ENCODE data around the gene MEGF6.
"Not testable (repeated sequence)": the region's sequence is repeated elsewhere in the genome, so short reads cannot be mapped to it uniquely, and the experiment has no call there.

Gene MEGF6

DNA sequence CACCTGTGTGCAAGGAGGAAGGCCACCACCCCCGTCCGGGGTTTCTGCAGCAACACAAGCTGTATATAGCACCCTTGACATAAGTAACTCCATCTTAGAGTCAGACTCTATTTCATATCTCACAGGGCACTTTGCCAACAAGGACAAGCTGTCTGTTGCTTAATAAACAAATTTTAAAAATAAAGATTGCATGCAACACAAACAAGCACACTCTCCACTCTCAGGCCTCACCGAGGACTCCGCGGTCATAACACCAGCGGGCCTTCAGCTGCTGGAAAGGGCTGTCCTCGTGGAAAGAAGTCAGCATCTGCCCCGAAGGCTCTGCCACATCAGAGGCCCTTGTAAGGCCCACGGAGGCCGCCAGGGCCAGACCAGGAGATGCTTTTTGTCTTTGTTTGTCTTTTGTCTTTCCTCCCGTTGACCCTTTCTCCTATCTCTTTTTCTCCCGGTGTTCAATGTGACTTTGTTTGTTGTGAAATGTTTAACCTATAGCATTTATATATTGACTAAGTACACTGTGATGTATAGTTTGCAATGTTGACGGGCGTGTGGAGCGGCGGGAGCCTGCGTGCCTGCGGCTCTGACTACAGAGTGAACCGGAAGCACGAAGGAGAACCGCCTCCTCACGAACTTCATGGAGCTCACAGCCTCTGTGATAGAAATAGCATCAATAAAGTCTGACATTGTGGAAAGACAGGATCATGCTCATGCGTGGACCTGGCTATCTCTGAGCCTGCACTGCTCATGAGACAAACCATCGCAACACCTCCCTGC lies 24.1 kb downstream of the MEGF6 start:
- peak overlapping the region; percentile 25 for H3K27ac ChIP-seq
- TF ChIP-seq, protein P1, sequence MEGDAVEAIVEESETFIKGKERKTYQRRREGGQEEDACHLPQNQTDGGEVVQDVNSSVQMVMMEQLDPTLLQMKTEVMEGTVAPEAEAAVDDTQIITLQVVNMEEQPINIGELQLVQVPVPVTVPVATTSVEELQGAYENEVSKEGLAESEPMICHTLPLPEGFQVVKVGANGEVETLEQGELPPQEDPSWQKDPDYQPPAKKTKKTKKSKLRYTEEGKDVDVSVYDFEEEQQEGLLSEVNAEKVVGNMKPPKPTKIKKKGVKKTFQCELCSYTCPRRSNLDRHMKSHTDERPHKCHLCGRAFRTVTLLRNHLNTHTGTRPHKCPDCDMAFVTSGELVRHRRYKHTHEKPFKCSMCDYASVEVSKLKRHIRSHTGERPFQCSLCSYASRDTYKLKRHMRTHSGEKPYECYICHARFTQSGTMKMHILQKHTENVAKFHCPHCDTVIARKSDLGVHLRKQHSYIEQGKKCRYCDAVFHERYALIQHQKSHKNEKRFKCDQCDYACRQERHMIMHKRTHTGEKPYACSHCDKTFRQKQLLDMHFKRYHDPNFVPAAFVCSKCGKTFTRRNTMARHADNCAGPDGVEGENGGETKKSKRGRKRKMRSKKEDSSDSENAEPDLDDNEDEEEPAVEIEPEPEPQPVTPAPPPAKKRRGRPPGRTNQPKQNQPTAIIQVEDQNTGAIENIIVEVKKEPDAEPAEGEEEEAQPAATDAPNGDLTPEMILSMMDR (conservative IDR thresholded peaks at IDR 0.05), result no peak
- no peak for TF ChIP-seq ZFX (IDR thresholded peaks at IDR 0.05)

DNA sequence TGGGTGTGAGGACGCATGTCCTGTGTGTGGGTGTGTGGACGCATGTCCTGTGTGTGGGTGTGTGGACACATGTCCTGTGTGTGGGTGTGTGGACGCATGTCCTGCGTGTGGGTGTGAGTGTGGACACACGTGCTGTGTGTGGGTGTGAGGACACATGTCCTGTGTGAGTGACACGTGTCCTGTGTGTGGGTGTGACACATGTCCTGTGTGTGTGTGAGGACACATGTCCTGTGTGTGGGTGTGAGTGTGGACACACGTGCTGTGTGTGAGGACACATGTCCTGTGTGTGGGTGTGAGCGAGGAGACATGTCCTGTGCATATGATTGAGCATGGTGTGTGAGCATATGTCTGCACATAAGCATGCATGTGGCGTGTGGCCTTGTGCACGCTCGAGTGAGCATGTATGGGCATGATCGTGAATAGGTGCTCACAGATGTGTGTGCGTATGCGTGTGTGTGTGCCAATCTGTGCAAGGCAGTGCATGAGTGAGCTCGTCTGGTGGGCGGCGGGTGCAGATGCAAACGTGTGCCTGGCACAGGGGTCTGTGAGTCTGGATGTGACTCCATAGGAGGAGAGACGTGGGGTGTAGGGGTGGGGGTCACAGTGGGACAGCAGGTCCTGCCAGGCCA lies 25.3 kb downstream of the MEGF6 start:
- TF ChIP-seq ZFX (IDR thresholded peaks at IDR 0.05), result no peak
- TF ChIP-seq, protein P1 (conservative IDR thresholded peaks at IDR 0.05), result no peak
- H3K27ac ChIP-seq, result no peak overlapping the region

DNA sequence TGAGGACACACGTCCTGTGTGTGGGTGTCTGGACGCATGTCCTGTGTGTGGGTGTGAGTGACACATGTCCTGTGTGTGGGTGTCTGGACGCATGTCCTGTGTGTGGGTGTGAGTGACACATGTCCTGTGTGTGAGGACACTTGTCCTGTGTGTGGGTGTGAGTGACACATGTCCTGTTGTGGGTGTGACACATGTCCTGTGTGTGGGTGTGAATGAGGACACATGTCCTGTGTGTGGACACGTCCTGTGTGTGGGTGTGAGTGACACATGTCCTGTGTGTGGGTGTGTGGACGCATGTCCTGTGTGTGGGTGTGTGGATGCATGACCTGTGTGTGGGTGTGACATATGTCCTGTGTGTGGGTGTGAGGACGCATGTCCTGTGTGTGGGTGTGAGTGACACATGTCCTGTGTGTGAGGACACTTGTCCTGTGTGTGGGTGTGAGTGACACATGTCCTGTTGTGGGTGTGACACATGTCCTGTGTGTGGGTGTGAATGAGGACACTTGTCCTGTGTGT lies 25.9 kb downstream of the MEGF6 start:
- not testable (repeated sequence) for H3K27ac ChIP-seq

DNA sequence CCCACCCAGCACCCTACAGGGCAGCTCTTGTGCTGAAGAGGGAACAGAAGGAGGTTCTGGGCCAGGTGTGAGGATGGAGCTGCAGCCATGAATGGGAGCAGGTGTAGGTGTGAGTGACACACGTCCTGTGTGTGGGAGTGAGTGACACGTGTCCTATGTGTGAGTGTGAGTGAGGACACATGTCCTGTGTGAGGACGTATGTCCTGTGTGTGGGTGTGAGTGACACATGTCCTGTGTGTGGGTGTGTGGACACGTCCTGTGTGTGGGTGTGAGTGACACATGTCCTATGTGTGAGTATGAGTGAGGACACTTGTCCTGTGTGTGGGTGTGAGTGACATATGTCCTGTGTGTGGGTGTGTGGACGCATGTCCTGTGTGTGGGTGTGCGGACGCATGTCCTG lies 26.4 kb downstream of the MEGF6 start:
- TF ChIP-seq, protein P1 (conservative IDR thresholded peaks at IDR 0.05), result no peak
- no peak for TF ChIP-seq ZFX (IDR thresholded peaks at IDR 0.05)

DNA sequence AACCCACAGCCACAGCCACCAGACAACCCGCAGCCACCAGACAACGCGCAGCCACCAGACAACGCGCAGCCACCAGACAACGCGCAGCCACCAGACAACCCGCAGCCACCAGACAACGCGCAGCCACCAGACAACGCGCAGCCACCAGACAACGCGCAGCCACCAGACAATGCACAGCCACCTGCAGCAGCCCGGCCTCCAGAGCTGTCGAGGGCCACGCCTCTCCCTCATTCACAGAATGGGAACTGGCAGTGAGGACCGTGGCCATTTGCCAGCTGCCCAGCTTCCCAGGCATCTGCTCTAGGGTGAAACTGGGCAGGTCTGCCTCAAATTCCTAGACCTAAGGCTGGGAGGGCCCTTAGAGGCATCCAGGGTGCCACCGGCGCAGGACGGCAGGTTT lies 27.6 kb downstream of the MEGF6 start:
- not testable (repeated sequence) for H3K27ac ChIP-seq

More for the DNA sequence above, 26.4 kb downstream of the MEGF6 start:
- no peak overlapping the region for H3K27ac ChIP-seq

DNA sequence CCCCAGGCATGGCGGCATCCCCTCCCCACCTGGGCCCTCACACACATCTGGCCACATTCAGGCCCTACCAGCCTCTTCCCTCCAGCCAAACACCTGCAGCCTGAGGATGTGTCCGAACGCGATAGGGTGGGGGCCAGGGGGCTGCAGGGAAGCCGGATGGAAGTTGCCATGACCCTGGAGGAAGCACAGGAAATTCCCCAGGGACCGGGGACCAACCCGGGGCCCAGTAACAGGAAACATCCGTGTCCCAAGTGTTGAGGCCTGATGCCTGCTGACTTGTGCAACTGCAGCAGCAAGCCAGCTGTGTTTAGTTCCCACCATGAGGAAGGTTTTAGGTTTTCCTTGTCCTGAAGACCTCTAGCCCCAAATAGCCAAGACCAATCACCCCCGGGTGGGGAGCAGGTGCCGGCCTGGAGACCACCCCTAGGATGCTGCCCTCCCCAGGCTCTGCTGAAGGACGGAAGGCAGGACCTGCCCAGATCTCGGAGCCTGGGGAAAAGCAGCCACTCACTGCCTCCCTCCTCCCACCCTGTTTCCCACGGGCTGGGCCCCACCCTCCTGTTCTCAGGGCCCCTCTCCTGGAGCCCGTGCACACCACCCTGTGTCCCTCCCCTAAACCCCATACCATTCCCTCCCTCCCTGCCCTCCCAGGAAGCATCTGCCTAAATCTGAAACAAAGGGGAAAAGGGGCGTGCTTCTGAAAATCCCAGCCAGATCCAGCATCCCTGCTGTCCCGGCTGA lies 29.8 kb downstream of the MEGF6 start:
- TF ChIP-seq ZFX (IDR thresholded peaks at IDR 0.05), result no peak
- TF ChIP-seq, protein P1 (conservative IDR thresholded peaks at IDR 0.05), result no peak

DNA sequence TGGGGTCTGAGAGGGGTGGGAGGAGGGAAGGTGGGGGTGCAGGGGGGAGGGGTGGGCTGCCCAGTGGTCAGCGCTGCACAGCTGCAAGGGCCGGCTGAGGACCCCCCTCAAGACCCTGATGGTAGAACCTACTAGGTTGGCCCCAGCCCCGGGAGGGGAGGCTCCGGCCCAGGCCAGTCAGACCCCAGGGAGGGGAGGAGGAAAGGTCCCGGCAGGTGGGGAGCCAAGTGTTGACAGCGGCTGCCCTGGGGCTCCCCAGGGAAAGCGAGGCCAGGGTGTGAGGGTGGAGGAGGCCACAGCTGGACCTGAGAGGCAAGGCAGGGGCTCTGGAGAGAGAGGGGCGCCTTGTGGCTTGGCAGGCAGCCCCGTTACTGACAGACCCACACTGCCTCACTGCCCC lies 31.1 kb downstream of the MEGF6 start:
- TF ChIP-seq, protein P1 (conservative IDR thresholded peaks at IDR 0.05), result no peak
- no peak for TF ChIP-seq ZFX (IDR thresholded peaks at IDR 0.05)
- H3K27ac ChIP-seq, result no peak overlapping the region

More for the DNA sequence above, 29.8 kb downstream of the MEGF6 start:
- H3K27ac ChIP-seq, result no peak overlapping the region

DNA sequence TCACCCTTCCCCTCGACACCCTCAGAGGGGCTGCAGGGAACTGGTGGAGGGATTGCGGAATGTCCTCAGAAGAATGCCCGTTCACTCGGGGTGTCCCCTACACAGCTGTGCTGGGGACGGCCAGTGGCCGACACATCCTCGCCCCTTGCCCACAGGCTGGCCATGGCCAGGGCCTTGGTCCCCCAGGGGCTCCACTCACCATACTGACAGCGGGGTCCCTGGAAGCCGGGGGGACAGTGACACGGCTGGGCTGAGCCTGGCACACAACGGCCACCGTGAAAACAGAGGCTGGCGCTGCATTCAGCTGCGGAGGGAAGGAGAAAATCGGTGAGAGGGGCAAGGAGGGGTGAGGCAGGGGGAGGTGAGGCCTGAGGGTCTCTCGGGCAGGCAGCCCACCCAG lies 31.7 kb downstream of the MEGF6 start:
- no peak overlapping the region for H3K27ac ChIP-seq
- no peak for TF ChIP-seq ZFX (IDR thresholded peaks at IDR 0.05)
- TF ChIP-seq, protein P1 (conservative IDR thresholded peaks at IDR 0.05), result no peak
